ENCODE data around the gene UBQLN4.
"Not testable (repeated sequence)": the region's sequence is repeated elsewhere in the genome, so short reads cannot be mapped to it uniquely, and the experiment has no call there.

Gene UBQLN4

DNA sequence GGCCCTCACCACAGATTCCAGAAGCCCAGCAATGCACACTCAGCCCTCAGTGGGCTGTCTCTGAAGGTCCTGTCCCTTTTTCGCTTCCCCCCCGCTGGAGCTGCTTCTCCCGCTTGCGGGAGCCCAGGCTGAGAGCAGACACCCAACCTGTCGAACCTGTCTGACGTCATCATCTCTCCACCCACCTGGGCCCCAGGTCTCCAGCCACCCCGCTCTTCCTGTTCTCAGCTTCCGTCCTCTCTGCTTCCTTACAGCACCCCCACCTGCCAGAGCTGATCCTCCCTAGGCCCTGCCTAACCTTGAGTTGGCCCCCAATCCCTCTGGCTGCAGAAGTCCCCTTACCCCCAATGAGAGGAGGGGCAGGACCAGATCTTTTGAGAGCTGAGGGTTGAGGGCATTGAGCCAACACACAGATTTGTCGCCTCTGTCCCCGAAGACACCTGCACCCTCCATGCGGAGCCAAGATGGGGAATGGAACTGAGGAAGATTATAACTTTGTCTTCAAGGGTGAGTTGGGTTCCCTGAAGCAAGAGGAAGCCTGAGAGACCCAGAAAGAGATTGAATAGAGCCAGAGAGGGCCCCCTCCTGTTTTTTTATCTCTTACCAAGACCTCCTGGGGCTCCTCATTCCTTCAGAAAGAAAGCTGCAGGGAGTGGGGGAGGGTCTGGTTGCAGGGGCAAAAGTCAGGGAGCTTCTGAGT, 7.5 kb upstream of the UBQLN4 start, which contains the start of gene RAB25:
Gene RAB25, plus strand, starts transcription at position 224 of the 700 bp plus-strand sequence. Its CDS starts 241 bp downstream, at position 465.
- DNase-seq (ENCODE audit: low spot score): no peak

DNA sequence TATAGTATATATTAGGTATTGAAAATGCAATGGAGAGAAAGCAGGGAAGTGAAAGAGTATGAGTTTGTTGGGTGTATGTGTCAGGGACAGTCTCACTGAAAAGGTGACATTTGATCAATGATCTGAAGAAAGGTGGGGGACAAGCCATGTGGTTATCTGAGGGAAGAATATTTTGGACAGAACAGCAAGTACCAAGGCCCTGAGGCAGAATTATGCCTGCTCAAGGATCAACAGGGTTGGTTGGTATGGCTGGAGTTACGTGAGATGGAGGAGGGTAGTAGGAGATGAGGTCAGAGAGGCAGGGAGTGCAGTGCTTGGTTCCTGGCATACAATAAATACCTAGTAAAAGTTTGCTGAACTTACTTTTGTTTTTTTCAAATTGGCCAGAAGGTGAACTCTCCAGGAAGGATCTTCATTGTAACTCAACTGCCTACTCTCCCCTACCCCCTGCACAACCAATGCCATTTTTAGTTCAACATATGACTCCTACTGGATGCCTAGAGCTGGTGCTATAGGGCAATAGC, 2.8 kb upstream of the UBQLN4 start:
- no peak for DNase-seq (ENCODE audit: low spot score)

DNA sequence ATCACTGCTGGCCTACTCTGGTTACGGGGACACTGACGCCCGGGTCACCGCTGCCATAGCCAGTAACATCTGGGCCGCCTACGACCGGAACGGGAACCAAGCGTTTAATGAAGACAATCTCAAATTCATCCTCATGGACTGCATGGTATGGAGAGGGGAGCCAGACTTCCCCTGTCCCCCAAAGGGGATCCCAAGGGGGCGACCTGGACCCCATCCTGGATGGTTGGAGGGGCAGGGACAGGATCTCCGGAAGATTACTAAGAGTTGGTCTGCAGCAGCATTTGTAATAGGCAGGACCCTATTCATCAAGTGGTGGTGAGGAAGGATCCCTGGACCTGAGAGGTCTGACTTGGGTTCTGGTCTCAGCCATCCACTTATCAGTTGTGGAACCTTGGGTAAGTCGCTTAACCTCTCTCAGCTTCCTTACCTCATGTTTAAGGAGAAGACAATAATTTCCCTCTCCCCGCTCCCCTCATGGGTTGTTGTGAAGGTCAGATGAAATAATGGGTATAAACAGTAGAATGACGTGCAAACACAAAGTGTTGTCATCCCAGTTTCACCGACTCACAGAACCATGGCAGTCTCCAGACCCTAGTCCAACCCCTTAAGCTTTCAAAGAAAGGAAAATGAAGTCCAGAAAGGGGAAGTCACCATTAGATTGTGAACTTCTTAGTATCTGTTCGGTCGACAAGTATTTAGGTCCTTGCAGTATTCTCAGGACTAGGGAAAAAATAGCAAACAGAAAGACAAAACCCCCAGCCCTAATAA, 1.9 kb upstream of the UBQLN4 start:
- no peak for DNase-seq (ENCODE audit: low spot score)

DNA sequence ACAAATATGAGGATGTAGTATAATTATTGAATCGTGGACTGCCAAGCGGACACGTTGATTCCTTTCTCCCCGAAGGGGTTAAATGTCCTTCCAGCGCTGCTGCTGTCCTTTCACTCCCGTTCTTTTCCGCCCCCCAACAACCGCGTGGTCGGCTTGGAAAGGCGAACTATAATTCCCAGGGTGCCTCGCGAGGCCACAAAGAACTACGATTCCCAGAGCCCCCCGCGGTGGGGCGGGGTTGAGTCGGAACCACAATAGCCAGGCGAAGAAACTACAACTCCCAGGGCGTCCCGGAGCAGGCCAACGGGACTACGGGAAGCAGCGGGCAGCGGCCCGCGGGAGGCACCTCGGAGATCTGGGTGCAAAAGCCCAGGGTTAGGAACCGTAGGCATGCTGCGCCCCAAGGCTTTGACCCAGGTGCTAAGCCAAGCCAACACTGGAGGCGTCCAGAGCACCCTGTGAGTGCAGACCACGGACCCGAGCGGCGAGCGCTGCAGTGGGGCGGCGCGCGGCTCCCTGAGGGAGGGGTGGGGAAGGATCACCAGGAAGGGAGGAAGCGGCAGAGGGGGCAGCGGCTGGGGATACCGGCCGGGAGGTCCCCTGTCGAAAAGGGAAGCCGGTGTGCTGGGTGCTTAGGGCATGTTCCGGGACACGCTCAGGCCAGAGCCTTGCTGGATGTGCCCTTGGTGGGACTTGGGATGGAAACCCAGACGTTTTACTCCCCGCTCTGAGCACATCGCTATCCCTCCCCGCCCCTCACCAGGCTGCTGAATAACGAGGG, 1.1 kb upstream of the UBQLN4 start, which contains the start of gene LAMTOR2:
Gene LAMTOR2, plus strand, starts transcription at position 283 of the 781 bp plus-strand sequence. Its CDS starts 108 bp downstream, at position 391.
- peak; percentile 98 for DNase-seq (ENCODE audit: low spot score)

DNA sequence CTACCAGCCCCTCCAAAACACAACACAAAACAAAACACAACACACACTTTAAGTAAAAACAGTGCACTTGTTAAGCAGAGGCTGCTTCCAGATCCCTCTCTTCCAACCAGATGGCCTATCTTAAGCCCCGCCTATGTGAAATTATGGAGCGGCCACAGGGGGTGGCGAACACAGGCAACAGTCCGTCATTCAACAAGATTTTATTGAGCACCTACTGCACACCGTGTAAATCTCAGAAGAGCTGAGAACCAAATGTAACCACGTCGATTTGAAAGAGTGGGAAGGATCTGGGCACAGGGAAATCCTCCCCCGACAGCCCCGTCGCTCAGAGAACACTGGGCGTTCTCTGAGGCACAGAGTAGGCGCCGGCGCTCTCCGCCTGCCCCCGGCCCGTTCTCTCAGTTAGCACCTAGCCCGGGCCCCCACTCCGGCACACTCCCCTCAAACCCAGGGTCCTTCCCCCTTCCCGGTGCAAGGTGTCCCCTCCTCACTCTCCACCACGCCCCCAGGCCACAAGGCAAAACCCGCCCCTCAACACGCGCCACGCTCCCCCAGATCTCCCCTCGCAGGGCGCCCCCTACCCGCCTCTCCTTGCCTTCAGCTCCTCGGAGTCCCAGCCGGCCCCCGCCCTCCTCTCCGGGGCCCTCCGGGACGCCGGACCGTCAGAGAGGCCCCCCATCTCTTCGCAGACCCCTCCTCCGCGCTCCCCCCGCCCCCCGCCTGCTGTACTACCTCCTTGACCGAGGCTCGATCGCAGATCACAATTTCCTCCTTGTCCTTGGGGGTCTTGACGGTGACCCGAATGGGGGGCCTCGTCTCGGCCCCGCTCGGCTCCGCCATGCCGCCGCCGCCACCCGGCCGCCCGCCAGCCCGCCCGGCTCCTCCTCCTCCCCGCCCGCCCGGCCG, 483 bp downstream of the UBQLN4 start:
- DNase-seq (ENCODE audit: low spot score): peak; percentile 89

DNA sequence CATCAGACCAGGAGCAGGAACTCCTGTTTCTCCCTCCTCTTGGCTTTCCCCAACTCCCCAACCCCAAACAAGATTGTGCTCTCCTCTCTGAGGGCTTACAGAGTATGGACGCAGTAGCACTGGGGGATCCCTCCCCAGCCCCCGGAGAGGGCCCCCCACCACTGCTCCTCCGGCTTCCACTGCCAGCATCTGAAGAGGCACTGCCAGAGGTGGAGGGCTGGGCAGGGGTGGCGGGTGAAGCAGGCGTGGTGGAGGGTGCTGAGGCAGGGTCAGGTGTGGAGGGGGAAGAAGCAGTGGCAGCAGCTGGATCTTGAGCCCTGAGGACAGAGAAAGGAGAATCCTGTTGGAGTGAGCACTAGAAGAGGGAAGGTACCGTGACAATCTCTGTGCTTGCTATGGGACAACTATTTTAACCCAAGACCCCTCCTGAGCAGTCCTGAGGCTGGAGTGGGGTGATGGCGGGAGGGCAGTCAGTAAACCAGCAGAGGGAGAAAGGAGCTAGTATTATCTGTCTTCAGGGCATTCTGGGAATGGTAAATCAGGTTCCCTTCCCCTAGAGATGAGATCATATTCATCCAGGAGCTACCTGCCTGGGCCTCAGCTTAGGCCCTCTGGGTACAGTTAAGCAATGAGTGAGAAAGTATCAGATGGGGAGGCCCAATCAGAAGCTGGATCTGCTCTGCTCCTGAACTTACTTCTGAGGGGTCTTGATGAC, 2.4 kb downstream of the UBQLN4 start:
- no peak for DNase-seq (ENCODE audit: low spot score)

DNA sequence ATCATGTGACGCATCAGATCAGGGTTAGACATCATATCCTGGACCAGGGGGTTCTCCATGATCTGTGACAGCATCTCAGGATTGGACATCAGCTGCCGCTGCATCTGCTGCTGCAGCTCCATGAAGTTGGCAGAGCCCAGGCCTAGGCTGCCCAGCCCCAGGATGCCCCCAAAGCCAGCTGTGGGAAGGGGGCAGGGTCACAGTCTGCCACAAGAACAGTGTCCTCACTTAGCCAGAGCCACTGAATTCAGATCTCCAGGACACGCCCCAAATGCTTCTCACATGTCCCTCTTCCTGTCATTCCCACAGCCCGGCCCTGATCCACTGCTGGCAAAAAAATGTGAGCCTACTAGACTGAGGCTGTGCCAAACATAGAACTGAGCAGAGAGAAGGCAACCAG, 3.2 kb downstream of the UBQLN4 start:
- no peak for DNase-seq (ENCODE audit: low spot score)

DNA sequence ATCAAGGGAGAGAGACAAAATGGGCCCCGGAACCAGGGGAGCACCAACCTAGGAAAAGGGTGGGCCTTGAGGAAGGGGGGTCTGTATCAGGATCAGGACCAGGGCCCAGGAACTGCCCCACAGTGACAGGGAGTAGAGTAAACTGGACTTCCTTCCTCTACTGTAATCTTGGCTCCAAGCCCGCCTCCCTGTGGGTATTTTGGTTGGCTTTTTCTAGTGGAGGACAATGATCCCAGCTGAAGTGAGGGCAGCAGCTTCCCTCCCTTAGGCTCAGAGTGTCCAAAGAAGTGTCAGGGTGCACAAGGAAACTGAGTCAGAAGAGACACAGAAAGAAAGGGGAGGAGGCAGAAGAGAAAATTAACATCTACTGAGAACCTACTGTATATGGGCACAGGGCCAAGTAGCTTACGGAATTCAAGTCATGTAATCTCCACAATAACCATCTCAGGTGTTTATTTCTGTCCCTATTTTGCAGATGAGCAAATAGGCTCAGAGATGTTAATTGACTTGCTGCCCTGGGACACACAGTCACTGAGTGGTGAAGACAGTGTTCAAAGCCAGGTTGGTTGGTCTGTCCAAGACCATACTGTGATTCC, 4.8 kb downstream of the UBQLN4 start:
- DNase-seq (ENCODE audit: low spot score): no peak

DNA sequence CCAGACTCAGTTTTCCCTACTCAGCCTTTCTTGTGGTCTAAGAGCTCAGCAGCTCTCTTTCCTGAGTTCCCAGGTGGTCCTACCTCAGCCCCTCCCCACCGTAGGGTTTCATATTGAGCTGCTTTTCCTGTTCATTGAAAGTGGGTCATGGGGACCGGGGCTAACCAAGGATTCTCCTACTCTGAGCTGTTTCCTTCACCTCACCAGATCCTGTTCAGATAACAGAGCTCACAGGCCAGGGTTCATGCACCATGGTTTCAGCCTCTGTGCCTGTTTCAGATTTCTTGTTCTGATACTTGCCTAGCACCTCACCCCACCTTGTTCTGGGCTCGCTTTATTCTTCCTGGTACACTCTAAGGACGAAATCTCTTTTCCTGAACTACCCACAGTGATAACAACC, 8.5 kb downstream of the UBQLN4 start:
- no peak for DNase-seq (ENCODE audit: low spot score)

DNA sequence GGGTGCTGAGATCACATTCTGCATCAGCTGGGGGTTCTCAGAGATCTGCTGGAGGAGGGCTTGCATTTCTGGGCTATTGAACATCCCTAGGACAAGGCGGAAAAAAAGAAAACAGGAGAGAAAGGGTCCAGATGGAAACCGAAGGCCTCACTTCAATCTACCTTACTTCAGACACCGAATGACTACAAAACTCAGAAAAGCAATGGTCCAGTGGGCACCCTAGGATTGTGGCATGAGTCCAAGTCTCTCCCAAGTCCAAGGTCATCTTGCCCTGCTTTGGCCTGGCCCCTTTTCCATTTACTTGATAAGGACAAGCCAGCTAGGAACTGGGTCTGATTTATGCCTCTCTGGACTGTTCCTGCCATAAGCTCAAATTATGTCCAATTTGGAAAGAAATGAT, 10.8 kb downstream of the UBQLN4 start:
- no peak for DNase-seq (ENCODE audit: low spot score)

DNA sequence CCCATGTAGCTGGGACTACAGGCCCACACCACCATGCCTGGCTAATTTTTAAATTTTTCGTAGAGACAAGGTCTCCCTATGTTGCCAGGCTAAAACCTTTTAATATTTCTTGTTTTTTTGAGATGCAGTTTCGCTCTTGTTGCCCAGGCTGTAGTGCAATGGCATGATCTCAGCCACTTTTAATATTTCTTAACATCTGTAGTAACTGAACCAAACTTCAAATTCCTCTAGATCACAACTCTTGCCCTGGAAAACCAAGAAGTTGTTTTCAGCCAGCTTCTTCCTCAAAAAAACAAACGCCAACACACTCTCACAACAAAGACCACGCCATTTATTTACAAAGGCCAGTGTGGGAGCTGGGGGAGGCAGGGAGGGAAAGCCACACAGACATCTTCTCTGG, 18.6 kb downstream of the UBQLN4 start:
- DNase-seq (ENCODE audit: low spot score): not testable (repeated sequence)

DNA sequence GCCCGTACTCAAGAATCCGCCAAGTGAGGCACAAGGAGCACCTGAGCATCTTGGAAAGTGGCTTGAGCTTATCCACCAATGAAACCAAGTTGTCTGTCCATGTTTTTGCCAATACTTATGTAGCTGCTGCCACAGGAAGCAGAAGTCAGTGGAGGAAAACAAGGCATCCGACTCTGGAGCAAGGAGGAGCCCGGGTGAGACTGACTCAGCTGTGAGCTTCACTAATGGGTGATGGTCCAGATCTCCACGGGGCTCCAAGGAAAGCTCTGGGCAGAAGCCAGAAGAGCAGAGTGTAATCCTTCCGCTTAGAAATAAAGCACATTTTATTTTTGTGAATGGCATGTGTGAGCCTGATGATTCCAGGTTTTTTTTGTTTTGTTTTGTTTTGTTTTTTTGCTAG, 20.6 kb downstream of the UBQLN4 start:
- DNase-seq (ENCODE audit: low spot score): no peak

DNA sequence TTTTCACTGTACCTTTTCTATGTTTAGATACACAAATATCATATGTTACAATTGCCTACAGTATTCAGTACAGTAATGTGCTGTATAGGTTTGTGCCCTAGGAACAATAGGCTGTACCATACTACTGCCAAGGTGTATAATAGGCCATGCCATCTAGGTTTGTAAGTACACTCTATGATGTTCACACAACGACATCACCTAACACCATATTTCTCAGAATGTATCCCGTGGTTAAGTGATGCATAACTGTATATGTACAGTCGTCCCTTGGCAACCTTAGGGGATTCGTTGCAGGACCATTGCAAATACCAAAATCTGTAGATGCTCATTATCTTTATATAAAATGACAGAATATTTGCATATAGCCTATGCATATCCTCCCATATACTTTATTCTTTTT, 27.0 kb downstream of the UBQLN4 start:
- DNase-seq (ENCODE audit: low spot score): no peak

DNA sequence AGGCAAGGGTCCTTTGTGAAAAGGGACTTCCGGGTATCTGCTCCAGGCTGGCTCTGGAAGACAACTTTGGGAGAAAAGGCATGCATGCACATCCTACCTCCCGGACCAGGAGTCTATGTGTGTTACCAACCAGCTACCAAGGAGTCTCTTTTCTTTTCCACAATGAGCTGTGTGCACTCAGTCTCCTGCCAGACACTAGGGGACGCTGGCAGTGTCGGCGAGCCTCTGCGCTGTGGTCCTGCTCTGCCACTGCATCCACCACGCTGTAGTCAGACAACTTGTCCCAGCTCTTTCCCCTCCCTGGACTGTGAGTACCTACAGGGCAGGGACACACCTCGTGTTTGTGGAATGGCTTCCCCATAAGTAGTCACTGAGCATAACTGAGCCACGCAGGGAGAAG, 27.7 kb downstream of the UBQLN4 start:
- DNase-seq (ENCODE audit: low spot score): peak; percentile 83

DNA sequence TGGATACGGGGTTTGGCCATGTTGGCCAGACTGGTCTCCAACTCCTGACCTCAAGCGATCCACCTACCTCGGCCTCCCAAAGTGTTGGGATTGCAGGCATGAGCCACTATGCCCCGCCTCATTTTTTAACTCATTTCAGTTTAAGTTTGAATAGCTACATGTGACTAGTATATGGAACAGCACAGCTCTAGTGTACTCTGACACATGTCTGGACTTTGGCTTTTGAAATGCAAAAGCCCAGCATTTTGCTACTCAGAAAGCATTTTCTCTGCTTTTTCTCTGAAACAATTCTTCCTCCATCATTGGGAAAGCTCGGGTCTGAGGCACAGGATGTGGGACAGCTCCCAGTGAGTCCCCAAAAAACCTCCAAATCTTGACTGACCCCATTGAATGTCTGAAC, 28.8 kb downstream of the UBQLN4 start:
- DNase-seq (ENCODE audit: low spot score): no peak

DNA sequence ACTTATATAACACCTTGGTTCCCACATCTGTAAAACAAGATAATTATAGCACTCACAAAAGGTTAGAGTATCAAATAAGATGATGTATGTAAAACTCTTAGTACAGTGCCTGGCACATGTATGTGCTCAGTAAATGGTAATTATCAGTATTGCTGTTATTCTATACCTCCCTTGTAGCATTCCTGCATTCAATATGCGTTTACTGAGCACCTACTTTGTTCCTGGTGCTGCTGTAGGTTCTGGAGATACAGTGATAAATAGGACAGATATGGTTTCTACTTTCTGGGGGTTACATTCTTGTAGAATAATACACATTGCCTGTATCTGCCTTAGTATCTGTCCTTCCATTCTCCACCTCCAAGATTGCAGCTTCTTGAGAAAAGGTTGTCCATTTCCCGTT, 31.6 kb downstream of the UBQLN4 start:
- DNase-seq (ENCODE audit: low spot score): no peak

DNA sequence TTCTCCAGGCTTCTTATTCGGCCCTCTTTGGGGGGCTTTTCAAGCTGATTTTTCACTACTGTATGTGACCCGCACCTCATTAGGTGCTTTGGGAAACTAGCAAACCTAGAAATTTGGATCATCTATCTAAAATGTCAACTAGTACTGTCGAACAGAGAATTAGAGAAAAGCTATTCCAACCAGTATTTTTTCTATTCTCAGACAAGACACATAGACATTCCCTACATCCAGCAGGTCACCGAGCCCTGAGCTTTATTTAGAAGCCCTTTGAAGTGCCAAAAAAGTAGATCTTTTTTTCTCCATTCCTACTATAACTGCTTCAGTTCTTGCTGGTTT, 32.5 kb downstream of the UBQLN4 start:
- no peak for DNase-seq (ENCODE audit: low spot score)

DNA sequence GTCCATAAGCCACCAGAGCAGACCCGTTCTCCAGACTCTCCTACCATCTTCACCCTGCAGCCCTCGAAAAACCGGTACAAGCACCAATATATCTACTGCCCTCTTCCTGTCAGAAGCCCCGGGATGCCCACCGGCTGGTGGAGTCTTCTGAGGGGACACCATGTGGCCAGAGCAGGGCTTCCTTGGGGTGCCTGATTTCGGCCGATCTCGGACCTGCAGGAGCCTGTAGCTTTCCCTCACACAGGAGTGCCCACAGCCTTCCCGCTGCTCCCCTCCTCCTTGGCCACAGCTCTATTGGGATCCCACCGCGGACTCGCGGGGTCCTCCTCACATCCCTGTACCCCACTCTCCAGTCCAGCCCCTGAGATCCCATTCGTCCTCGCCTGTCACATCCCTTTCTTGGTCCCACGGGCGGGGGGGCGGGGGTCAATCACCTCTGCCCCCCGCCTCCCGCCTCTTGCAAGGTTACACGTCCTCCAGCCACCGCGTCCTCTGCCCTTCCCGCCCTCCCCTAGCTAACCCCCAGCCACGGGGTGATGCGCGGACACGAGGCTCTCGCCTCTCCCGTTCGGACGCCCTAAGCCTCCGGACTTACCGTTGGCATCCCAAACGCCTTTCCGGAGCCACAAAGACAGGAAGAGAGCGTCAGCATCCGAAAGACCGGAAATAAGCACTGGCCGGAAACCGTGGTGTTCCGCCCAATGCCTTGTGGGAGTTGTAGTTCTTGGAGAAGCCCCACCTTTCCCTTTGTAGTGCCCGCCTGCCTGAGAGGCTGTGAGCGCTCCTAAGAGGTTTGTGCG, 33.1 kb downstream of the UBQLN4 start, which contains the start of gene SSR2:
Gene SSR2, minus strand, starts transcription at position 659 of the 800 bp plus-strand sequence. CDS start 784 bp downstream, outside the sequence.
- peak; percentile 89 for DNase-seq (ENCODE audit: low spot score)

DNA sequence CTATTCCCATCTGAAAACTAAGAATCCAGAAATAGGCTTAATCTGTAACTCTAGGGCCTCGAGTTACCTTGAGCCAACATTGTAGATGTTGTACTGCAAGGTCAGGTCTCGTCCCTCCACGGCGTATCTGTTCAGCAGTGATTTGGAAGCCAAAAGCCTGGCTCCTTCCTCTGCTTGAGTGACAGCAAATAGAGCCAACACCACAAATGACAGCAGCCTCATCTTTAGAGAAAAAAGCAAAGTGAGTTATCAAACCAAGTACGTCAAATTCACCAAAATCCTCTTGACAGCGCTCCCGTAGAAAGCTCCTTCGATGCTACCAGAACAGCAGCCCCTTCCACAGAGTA, 33.7 kb downstream of the UBQLN4 start:
- DNase-seq (ENCODE audit: low spot score): no peak

DNA sequence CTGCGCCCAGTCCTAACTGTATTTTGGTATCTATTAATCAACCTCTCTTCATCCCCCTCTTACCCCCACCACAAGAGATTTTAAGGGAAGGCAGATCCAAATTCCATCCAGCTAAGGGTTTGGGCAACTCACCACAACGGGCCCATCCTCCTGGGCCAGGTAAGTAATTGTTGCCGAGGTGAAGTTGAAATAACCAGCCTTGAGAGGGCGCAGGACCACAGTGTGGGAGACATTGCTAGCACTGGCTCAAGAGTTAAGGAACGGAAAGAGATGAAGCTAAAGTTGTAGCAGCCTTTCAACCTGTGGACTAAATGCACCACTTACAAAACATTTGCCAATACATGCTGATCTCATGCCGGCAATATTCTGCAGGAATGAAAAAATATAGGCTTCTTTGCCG, 38.8 kb downstream of the UBQLN4 start:
- no peak for DNase-seq (ENCODE audit: low spot score)

Measured in ecto neural progenitor cell (in vitro differentiated cells).